Activated CD8-positive, alpha-beta memory T cell treated with anti-CD3 and anti-CD28 coated beads for 48 hours (primary cell): Measurements from ENCODE around the gene CGAS.
"Not testable (repeated sequence)": the region's sequence is repeated elsewhere in the genome, so short reads cannot be mapped to it uniquely, and the experiment has no call there.

Experiments used
- DNase-seq, 3 experiments: peaks; one replicate each; pipeline ENCODE4 v3.0.0-alpha.2; 2020; ENCODE audit warnings: low read depth in 2 of 3, low spot score in 2 of 3

CGAS gene

DNA sequence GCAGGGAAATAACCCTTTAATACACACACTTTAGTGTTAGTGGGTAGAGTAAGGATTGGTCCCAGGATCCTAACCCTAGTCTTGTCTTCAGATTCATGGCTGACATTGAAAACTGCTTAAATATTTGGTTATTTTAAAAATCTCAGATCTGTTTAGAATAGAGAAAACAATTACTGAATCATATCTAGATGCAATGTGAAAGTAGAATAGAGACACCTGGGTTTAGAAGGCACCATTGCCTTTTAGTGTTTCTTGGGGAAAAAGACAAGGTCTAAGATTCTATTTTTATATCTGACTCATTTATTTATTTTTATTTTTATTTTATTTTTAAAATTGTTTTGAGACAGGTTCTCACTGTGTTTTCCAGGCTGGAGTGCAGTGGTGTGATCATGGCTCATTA is 51.4 kb downstream of the CGAS start:
- no peak for DNase-seq

DNA sequence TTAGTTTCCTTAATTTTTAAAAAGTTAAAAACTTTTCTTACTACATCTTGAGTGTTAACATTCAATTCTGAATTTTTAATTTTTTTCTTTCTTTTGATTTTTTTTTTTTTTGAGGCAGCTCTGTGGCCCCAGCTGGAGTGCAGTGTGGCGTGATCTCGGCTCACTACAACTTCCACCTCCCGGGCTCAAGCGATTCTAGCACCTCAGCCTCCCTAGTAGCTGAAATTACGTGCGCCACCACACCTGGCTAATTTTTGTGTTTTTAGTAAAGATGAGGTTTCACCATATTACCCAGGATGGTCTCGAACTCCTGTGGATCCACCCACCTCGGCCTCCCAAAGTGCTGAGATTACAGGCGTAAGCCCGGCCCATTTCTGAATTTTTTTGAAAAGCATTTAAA is 56.2 kb downstream of the CGAS start:
- DNase-seq: no peak

DNA sequence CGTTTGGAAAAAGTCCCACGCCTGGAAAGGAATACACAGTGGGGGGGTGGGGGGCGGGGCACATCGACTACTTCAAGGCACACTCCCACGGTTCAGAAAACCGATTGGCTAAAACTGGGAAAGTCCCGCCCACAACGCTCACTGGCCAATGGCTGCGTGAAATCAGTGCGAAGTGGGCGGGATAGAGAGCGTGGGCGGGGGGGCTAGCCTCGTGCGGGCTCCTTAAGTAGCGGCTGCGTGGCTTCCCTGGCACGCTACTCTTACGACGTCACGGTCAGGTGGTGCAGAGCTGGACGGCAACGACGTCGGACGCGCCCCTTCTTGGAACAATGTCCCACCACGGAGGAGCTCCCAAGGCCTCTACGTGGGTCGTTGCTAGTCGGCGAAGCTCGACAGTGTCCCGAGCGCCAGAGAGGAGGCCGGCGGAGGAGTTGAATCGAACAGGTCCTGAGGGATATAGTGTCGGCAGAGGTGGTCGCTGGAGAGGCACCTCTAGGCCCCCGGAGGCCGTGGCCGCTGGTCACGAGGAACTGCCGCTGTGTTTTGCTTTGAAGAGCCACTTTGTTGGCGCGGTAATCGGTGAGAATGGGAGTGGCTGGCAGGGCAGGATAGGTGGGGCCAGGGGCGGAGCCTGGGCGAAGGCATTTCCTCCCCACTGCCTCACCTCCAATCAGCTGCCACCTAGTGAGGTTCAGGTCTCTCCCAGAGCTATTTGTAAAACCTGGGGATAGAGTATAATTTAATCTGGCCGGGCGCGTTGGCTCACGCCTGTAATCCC is 57.3 kb downstream of the CGAS start, which contains the start of gene DDX43:
TSS of gene DDX43 (plus strand) at position 252 of the 778 bp plus-strand sequence. CDS start at position 330, 78 bp downstream.
- DNase-seq: no peak

DNA sequence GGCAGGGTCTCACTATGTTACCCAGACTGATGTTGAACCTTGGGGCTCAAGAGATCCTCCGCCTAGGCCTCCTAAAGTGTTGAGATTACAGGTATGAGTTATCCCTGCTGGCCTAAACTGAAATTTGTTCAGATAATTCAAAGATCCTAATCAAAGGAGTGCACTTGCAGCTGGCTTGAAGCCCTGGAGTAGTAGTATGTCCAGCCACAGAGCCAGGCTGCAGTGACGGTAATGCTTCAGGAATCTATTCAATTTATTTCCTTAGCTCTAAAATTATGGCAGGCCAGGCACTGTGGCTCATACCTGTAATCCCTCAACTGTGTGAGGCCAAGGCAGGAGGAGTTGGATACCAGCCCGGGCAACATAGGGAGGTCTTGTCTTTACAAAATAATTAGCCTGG is 58.8 kb downstream of the CGAS start:
- DNase-seq: no peak

DNA sequence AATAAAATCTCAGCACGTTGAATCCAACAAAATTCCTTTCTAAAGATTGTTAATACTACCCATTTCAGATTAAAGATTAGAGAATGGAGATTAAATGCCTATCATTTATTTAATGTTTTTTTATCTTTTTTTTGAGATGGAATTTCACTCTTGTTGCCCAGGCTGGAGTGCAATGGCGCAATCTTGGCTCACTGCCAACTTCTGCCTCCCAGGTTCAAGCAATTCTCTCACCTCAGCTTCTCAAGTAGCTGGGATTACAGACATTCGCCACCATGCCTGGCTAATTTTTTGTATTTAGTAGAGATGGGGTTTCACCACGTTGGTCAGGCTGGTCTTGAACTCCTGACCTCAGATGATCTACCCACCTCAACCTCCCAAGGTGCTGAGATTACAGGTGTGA is 59.9 kb downstream of the CGAS start:
- not testable (repeated sequence) for DNase-seq

DNA sequence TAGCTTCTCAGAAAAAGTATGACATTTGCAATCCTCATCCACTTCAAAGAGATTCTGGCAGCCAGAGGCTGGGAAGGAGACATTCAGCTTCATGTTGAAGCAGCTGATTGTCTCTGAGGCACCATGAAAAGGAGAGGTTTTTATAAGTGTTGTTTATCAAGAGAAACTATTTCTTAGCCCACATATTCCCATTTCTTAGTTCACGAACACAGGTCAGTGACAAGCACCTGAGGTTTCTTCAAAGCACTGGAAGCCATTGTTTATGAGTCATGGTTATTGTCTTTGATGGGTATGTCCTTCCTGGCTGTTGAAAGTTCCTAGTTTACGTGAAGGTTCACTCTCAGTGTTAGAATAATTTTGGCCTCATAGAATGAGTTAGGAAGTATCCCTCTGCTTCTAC is 60.4 kb downstream of the CGAS start:
- no peak for DNase-seq

DNA sequence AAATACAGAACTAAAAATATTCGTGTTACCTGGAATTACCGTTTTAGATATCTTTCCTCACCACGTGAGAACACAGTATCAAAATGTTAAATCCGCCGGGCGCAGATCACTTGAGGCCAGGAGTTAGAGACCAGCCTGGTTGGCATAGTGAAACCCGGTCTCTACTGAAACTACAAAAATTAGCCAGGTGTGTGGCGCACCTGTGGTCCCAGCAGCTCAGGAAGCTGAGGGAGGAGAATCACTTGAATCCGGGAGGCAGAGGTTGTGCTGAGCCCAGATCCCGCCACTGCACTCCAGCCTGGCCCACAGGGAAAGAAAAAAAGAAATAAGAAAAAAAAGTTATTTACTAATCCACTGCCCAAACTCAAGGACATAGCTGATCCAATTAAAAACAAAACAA is 62.2 kb downstream of the CGAS start:
- no peak for DNase-seq

DNA sequence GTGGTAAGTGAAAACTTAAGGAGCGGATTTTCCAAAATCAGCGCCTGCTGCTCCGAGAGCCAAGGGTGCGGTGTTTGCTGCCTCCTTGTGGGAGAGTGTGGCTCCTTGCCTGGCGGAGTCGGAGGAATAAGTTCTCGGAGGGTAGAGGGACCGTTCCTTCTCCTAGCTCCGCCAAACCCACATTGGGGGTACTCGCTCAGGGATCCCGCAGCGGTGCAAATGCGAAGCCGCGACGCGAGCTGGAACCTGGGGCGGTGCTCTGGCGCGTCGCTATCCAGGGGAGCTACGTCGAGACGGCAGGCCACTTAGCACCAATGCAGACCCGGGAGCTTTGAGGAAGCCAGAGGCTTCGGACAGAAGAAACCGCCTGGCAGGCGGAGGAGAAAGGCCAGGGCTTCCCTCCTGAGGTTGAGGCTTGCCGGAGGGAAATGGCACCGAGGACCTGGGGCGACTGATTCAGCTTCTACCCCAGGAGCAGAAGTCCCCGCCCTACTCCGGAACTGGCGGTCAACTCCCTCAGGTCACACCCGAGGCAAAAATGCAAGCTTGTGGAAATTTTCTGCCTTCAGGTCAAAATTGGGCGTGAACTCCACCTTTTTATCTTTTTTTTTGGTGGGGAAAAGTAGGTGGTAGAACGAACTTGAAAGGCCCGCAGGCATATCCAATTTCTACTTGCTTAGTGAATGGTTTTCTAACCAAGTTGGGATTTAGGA is 63.1 kb downstream of the CGAS start:
- peak; percentile 27 to 35 (median 27) for DNase-seq

DNA sequence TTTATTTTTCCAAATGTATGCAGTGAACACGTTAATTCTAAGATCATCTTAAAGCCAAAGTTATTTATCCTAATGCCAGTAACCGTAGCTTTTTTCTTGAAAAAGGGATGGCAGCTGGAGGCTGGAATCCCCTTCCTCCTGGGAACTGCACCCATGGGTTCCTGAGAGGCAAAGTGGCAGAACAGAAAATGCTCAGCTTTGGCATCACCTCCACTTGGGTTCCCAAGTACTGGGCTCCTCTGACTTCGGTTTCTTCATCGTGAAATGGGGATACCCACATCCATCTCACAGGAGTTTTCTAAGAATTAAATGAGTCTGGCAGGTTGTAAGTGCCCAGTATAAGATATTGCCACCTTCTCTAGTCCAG is 63.7 kb downstream of the CGAS start:
- no peak for DNase-seq

DNA sequence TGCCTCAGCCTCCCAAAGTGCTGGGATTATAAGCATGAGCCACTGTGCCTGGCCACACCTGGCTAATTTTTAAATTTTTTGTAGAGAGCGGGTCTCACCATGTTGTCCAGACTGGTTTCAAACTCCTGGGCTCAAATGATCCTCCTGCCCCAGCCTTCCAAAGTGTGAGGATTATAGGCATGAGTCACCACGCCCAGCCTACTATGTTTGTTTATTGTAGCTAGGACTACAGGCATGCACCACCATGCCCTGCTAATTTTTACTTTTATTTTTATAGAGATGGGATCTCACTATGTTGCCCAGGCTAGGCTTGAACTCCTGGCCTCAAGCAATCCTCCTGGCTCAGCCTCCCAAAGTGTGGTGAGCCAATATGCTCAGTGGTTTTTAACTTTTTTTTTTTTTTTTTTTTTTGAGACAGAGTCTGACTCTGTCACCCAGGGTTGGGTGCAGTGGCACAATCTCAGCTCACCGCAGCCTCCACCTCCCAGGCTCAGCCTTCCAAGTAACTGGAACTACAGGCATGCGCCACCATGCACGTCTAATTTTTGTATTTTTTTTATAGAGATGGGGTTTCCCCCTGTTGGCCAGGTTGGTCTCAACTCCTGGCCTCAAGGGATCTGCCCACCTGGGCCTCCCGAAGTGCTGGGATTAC is 69.5 kb downstream of the CGAS start:
- no peak for DNase-seq

DNA sequence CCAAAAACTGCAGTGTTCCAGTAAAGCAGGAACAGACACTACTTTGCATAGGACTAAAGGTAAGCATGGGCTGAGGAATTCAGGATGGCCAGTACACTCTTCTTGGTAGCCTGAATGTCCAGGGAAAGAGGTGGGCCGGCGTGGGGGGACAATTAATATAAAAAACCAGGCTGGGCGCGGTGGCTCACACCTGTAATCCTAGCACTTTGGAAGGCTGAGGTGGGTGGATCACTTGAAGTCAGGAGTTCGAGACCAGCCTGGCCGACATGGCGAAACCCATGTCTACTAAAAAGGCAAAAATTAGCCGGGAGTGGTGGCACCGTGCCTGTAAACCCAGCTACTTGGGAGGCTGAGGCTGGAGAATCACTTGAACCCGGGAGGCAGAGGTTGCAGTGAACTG is 70.6 kb downstream of the CGAS start:
- DNase-seq: not testable (repeated sequence)

DNA sequence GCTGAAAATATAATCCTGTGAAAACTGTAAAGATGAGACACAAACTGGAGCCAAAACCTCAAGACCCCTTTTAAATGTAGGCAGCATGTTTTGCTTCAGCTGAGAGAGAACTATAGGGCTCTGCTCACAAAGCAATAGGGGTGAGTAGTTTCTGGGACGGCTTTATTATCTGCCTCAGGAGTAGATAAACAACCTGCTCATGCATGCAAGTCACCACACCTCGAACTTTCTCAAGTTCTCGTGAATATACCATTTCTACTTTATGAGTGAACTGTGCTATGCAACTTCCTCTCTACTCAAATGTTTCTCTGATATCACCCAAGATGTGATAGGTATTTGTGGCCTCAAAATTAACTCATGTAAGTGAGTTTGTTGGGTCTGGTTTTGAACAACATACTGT is 74.9 kb downstream of the CGAS start:
- DNase-seq: no peak

DNA sequence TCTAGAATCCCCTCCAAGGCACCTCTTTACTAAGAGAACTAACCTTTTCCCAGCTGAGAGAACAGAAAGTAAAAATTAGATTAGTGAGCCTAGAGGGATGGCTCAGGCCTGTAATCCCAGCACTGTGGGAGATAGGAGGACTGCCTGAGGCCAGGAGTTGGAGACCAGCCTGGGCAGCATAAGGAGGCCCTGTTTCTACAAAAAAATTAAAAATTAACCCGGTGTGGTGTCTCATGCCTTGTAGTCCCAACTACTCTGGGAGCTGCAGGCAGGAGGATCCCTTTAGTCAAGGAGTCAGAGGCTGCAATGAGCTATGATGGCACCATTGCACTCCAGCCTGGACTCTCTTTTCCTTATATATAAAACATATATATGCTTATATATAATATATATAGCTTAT is 76.9 kb downstream of the CGAS start:
- no peak for DNase-seq
